HG02970 (cell line): ENCODE measurements around the gene CYP4F8.

Experiments
- ATAC-seq: cut with Tn5 transposase; IDR thresholded peaks from one replicate; pipeline ENCODE4 v1.9.1; 2021; ENCODE audit warnings: mild to moderate bottlenecking, moderate library complexity, moderate number of reproducible peaks; ENCODE audit not compliant: unreplicated experiment, low FRiP score

CYP4F8 gene

GRCh38 chr19:15615526-15615925 is 508 bp downstream of the CYP4F8 start:
- no peak for ATAC-seq

- ATAC-seq, result no peak
Observed at GRCh38 chr19:15616183-15616582, 1.2 kb downstream of the CYP4F8 start.

GRCh38 chr19:15616627-15617270 is 1.7 kb downstream of the CYP4F8 start:
- no peak for ATAC-seq

- no peak for ATAC-seq
Observed at GRCh38 chr19:15618321-15618720, 3.3 kb downstream of the CYP4F8 start.

- ATAC-seq, result no peak
Observed at GRCh38 chr19:15621801-15622200, 6.8 kb downstream of the CYP4F8 start.

- no peak for ATAC-seq
Observed at GRCh38 chr19:15622991-15623390, 8.0 kb downstream of the CYP4F8 start.

- ATAC-seq, result no peak
Observed at GRCh38 chr19:15623711-15624318, 8.8 kb downstream of the CYP4F8 start.

GRCh38 chr19:15628236-15629002 is 13.4 kb downstream of the CYP4F8 start:
- no peak for ATAC-seq

GRCh38 chr19:15629003-15629880 is 14.2 kb downstream of the CYP4F8 start:
- no peak for ATAC-seq

- ATAC-seq, result no peak
Observed at GRCh38 chr19:15631817-15632216, 16.8 kb downstream of the CYP4F8 start.

- no peak for ATAC-seq
Observed at GRCh38 chr19:15633082-15633835, 18.2 kb downstream of the CYP4F8 start.

- ATAC-seq, result no peak
Observed at GRCh38 chr19:15634105-15634504, 19.1 kb downstream of the CYP4F8 start.

- ATAC-seq, result no peak
Observed at GRCh38 chr19:15635016-15635805, 20.2 kb downstream of the CYP4F8 start.

- ATAC-seq, result no peak
Observed at GRCh38 chr19:15636026-15636425, 21.0 kb downstream of the CYP4F8 start.

GRCh38 chr19:15639596-15639995 is 24.6 kb downstream of the CYP4F8 start:
- ATAC-seq, result no peak

GRCh38 chr19:15640294-15640903 is 25.4 kb downstream of the CYP4F8 start, which contains the start of gene CYP4F3:
TSS of gene CYP4F3 (plus strand) at chr19:15640897. CDS start at chr19:15641416, 519 bp downstream.
- no peak for ATAC-seq

- no peak for ATAC-seq
Observed at GRCh38 chr19:15640904-15641597, 26.0 kb downstream of the CYP4F8 start.

- ATAC-seq, result no peak
Observed at GRCh38 chr19:15641901-15642491, 27.0 kb downstream of the CYP4F8 start.
